Measurements from ENCODE around the gene LRCH4.
"Not testable (repeated sequence)": the region's sequence is repeated elsewhere in the genome, so short reads cannot be mapped to it uniquely, and the experiment has no call there.

LRCH4 gene

DNA sequence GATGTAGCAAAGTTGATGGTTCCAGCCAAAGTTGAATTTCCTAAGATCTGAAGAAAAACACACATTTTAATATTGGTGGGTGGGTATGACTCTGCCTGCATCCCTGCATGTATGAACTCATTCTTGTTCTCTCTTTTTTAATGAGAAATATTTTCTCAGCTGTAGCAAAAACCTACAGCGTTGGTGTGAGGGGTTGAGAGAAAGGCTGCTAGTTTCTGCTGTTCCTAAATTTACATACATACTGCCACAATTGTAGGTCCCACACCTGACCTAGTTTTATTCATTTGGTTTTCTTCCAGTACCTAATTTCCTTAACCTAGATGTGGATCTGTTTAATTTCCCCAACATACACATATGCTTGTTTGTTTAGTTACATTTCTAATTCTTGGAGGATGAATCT, 42.3 kb downstream of the LRCH4 start:
- DNase-seq = no peak

DNA sequence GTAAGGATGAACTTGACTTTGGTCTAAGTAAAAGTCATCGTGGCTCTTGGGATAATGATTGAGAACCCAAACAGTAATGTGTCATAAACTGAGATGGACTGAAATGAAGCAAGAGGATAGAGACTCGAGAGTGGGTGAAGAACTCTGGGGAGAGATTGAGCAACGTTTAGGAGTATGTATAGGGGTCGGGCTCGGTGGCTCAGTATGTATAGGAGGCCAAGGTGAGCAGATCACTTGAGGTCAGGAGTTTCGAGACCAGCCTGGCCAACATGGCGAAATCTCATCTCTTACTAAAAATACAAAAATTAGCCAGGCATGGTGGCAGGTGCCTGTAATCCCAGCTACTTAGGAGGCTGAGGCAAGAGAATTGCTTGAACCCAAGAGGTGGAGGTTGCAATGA, 44.6 kb downstream of the LRCH4 start:
- DNase-seq = not testable (repeated sequence)

DNA sequence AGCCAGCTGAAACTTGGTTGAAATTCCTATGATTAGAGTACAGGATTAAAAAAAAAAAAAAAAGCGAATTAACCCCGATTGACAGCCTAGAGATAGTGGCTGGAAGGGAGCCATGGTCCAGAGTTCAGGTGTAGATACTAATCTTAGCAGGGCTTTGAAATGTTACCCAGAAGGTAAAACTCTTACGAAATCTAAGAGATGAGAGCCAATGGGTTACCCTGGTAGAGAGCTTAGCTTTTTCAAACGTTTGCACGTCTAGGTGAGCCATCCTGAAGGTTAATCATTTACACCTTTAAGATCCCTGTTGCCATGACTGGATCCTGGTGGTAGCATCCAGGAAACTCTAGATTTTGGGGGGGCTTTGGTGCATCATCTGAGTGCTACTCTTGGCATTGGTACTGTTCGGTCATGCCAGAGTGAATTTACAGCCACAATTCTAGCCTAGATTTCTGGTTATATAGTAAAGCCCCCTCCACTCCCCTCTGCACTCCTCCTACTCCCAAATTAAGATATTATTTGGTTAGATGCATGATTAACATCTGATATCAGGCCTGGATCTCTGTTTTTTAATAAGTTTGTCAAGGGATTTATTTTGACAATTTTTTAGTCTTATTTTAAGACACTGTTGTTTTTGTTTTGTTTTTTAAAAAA, 45.7 kb downstream of the LRCH4 start:
- no peak for DNase-seq

GRCh38 chr7:100539436-100540006, 46.4 kb downstream of the LRCH4 start:
- DNase-seq = no peak

DNA sequence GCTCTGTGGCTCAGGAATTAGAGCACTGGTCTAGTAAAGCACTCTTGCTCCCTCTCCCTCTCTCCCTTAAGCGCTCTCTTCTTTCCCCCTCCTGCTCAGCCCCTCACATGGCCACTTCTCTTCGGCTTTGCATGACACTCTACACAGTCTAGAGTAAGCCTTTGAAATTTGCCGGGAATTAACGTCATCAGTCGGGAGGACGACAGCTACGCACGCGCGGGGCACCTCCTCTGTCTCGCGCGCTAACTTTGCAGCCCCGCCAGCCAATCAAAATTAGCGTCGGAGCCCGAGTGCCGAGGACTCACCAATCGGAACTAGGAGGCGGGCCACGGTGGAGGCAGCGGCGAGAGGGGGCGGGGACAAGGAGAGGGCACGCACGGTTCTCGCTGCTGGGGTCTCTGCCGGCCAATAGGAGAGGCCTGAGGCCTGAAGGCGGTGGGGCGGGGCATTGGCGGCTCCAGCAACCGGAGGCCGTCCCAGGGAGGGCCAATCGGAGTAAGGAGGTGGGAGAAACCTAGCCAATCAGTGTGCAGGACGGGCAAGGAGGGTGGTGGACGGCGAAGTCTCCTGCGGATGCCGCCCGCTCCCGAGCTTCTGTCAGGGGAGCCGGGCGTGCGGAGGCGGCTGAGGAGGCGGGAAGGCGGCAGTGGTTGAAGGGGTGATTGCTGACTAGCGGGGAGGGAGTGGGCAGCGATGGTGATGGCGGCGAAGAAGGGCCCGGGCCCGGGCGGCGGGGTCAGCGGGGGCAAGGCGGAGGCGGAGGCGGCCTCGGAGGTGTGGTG, 47.1 kb downstream of the LRCH4 start, which contains the start of gene AGFG2:
Gene AGFG2, plus strand, starts transcription at position 550 of the 782 bp plus-strand sequence. Its CDS starts 144 bp downstream, at position 694.
- DNase-seq = peak; percentile 98 to 99

- DNase-seq = no peak
Observed at GRCh38 chr7:100538348-100538653, 47.6 kb downstream of the LRCH4 start.

GRCh38 chr7:100536695-100537094, 49.2 kb downstream of the LRCH4 start:
- DNase-seq = not testable (repeated sequence)

DNA sequence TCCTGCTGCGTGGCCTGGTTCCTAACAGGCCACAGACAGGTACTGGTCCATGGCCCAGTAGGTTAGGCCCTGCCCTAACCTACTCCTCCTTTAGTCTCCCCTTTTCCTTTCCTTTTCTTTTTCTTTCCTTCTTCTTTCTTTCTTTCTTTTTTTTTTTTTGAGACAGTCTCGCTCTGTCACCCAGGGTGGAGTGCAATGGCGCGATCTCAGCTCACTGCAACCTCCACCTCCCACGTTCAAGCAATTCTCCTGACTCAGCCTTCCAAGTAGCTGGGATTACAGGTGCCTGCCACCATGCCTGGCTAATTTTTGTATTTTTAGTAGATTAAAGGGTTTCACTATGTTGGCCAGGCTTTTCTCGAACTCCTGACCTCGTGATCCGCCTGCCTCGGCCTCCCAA, 49.9 kb downstream of the LRCH4 start:
- not testable (repeated sequence) for DNase-seq

DNA sequence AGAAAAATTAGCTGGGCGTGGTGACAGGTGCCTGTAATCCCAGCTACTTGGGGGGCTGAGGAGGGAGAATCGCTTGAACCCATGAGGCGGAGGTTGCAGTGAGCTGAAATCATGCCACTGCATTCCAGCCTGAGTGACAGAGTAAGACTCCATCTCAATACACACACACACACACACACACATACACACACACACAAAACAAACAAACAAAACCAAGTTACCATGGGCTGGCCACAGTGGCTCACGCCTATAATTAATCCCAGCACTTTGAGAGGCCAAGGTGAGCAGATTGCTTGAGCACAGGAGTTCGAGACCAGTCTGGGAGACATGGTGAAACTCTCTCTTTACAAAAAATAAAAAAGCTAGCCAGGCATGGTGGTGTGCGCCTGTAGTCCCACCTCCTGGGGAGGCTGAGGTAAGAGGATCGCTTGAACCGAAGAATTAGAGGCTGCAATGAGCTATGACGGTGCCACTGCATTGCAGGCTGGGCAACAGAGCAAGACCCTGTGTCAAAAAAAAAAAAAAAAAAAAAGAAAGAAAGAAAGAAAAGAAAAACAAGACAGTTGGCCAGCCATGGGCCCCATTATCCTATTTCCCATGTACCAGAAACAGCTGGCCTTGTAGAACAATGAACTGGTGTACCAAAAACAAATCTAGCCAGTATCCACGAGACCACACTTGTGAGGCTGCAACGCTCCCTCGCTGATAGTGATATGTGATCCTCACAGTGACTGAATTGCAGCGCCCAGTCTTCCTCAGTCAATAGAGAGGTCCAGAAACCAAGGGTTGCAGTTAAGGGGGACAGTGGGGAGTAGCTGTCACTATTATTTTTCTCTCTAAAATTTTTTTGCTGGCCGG, 53.5 kb downstream of the LRCH4 start:
- no peak for DNase-seq

DNA sequence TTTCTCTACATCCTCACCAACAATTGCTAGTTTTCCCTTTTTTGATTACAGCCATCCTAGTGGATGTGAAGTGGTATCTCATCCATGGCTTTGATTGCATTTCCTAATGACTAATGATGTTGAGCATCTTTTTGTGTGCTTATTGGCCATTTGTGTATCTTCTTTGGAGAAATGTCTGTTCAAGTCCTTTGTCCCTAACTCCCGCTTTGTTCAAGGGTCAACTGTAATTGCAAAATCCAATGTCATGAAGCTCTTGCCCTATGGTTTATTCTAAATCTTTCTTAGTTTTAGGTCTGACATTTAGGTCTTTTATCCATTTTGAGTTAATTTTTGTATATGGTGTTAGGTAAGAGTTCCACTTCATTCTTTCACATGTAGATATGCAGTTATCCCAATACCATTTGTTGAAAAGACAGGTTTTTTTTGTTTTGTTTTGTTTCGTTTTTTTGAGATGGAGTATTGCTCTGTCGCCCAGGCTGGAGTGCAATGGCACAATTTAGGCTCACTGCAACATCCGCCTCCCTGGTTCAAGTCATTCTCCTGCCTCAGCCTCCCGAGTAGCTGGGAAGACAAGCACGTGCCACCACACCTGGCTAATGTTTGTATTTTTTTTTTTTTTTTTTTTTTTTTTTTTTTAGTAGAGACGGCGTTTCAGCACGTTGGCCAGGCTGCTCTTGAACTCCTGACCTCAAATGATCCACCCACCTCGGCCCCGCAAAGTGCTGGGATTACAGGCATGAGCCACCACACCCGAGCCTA, 57.6 kb downstream of the LRCH4 start:
- not testable (repeated sequence) for DNase-seq
